ENCODE measurements around the gene ZMIZ1.

Gene ZMIZ1

GRCh38 chr10:79314761-79315601 lies 246.2 kb downstream of the ZMIZ1 start:
- no peak for DNase-seq

GRCh38 chr10:79315602-79315920 lies 246.8 kb downstream of the ZMIZ1 start:
- no peak for DNase-seq

- DNase-seq, result no peak
Observed at GRCh38 chr10:79316671-79317431, 248.1 kb downstream of the ZMIZ1 start.

- DNase-seq, result no peak
Observed at GRCh38 chr10:79318369-79318768, 249.6 kb downstream of the ZMIZ1 start.

- no peak for DNase-seq
Observed at GRCh38 chr10:79319115-79319771, 250.5 kb downstream of the ZMIZ1 start.

GRCh38 chr10:79320316-79320715 lies 251.6 kb downstream of the ZMIZ1 start:
- no peak for DNase-seq

- peak; percentile 9 to 37 for DNase-seq
Observed at GRCh38 chr10:79320820-79321493, 252.2 kb downstream of the ZMIZ1 start.

GRCh38 chr10:79321494-79321882 lies 252.7 kb downstream of the ZMIZ1 start:
- DNase-seq, result no peak

GRCh38 chr10:79321951-79322350 lies 253.2 kb downstream of the ZMIZ1 start:
- no peak for DNase-seq

- no peak for DNase-seq
Observed at GRCh38 chr10:79322616-79323543, 254.1 kb downstream of the ZMIZ1 start.

GRCh38 chr10:79323602-79324001 lies 254.8 kb downstream of the ZMIZ1 start:
- DNase-seq, result no peak

- no peak for DNase-seq
Observed at GRCh38 chr10:79324032-79324695, 255.4 kb downstream of the ZMIZ1 start.

- no peak for DNase-seq
Observed at GRCh38 chr10:79326361-79327089, 257.8 kb downstream of the ZMIZ1 start.

- no peak for DNase-seq
Observed at GRCh38 chr10:79327090-79327457, 258.3 kb downstream of the ZMIZ1 start.

GRCh38 chr10:79328147-79328701 lies 259.5 kb downstream of the ZMIZ1 start:
- no peak for DNase-seq

- DNase-seq, result no peak
Observed at GRCh38 chr10:79328737-79329504, 260.2 kb downstream of the ZMIZ1 start.

- DNase-seq, result no peak
Observed at GRCh38 chr10:79329529-79329928, 260.8 kb downstream of the ZMIZ1 start.

- DNase-seq, result no peak
Observed at GRCh38 chr10:79331226-79331625, 262.5 kb downstream of the ZMIZ1 start.

- peak in 1 of 2 experiments; percentile 16 for DNase-seq
Observed at GRCh38 chr10:79331709-79332108, 262.9 kb downstream of the ZMIZ1 start.

Measured in SW 1271 (cell line).